ENCODE measurements around the gene LAMC1. TPM values are rescaled to one million over a fixed set of nuclear protein-coding genes. Genes with fewer than 3 reads are reported as not detected.

LAMC1 gene
- total RNA-seq, 1 donor = 564 TPM

DNA sequence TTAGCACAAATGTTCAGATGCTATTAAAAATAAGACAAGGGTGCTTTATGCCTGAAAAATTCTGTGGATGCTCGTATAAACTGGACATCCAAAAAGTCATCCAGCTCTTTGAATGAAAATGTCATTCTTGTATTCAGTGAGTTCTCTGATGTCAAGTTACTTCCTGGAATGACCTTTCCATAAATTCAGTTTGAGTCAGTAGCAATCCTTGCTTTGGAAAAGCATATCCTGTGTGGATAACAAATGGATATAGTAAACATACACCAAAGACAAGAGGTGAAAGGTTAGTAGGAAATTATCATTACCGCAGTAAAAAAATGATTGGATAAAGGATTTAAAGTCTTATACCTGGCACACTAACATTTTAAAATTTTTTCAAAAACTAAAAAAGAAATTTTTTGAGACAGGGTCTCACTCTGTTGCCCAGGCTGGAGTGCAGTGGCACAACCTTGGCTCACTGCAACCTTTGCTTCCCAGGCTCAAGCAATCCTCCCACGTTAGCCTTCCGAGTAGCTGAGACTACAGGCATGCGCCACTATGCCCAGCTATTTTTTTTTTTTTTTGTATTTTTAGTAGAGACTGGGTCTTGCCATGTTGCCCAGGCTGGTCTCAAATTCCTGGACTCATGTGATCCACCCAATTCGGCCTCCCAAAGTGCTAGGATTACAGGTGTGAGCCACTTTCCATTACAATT is 10.8 kb upstream of the LAMC1 start:
- TF ChIP-seq, protein P1, sequence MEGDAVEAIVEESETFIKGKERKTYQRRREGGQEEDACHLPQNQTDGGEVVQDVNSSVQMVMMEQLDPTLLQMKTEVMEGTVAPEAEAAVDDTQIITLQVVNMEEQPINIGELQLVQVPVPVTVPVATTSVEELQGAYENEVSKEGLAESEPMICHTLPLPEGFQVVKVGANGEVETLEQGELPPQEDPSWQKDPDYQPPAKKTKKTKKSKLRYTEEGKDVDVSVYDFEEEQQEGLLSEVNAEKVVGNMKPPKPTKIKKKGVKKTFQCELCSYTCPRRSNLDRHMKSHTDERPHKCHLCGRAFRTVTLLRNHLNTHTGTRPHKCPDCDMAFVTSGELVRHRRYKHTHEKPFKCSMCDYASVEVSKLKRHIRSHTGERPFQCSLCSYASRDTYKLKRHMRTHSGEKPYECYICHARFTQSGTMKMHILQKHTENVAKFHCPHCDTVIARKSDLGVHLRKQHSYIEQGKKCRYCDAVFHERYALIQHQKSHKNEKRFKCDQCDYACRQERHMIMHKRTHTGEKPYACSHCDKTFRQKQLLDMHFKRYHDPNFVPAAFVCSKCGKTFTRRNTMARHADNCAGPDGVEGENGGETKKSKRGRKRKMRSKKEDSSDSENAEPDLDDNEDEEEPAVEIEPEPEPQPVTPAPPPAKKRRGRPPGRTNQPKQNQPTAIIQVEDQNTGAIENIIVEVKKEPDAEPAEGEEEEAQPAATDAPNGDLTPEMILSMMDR (IDR thresholded peaks at IDR 0.05; ENCODE audit: insufficient read depth, low read length) = no peak
- H3K4me3 ChIP-seq (ENCODE audit: low read depth, low read length) = no peak overlapping the region
- DNase-seq (ENCODE audit: low read depth) = no peak

DNA sequence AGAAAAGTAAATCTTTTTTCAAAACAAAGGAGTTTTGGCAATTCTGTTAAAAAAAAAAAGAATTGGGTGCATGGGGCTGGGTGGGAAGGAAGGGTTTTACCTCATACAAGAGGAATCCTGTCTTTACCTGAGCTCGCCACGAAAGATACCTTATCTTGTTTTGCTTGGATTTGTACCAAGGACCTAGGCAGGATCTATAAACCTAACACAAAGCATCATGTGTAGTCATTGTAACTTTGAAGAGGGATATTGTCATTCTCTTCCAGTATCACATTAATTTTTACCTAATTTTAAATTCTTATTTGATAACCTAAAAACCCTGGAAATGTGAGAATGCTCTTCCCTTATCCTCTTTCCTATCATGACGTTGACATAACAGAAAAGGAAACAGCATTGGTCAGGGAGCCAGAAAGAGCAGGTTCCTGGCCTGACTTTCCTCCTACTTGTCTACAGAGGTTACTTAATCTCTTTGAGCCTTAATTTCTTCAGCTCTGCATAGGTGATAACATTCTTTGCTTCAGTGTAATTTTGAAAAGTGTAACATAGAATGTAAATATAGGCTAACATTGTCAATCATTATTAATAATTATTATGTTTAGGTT is 4.0 kb upstream of the LAMC1 start:
- H3K4me3 ChIP-seq (ENCODE audit: low read depth, low read length) = no peak overlapping the region
- TF ChIP-seq, protein P1 (IDR thresholded peaks at IDR 0.05; ENCODE audit: insufficient read depth, low read length) = no peak
- DNase-seq (ENCODE audit: low read depth) = peak; percentile 37

DNA sequence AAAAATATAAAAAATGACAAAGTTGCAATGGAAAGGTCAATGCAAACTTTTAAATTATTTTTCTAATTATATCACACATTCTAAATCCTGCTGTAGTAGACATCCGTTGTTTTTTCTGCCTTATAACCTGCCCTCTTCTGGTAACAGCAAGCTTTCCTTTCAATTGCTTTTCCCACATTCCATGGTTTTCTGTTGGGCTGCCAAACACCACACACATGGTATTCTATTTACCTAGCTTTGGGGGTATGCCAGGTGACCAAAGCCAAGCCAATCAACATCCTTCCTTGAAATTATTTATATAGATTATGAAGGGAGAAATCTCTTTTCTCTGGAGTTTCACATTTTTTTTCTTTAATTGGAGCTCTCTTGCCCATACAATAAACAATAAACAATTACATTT is 3.4 kb upstream of the LAMC1 start:
- TF ChIP-seq, protein P1 (IDR thresholded peaks at IDR 0.05; ENCODE audit: insufficient read depth, low read length) = peak; percentile 51
- DNase-seq (ENCODE audit: low read depth) = peak; percentile 73
- no peak overlapping the region for H3K4me3 ChIP-seq (ENCODE audit: low read depth, low read length)

DNA sequence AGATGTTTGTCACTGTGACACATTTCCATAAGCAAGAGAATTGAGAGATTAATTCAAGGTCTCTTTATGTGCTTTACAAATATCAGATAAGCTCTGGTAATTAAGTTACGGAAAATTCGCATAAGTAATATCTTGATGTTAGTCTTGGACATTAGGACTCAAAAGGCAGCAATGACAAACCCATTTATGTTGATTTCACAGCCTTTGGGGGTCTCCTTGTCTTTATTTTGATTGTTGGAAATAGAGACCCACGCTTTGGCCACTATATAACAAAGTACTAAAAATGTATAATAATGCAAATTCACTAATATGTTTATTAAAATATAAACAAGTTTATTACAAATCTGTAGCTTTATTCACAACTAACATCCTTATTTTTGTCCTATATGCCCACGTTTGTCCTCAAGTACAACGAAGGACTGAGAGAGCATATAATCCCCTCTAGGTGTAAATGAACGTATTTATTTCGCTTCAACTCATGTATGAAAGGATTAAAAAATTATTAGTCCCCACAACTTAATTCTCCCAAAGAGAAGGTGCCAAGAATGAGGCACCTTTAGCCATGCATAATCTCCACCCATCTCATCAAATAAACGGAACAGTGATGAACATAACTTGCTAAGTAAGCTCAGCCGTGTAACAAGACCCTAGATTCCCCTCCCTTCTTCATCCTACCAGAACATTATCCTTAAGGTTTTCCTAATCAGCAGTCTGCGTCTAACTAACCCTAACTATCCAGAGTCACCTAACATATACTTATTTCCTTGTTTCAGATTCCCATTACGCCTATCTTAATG is 1.6 kb upstream of the LAMC1 start:
- DNase-seq (ENCODE audit: low read depth) = no peak
- TF ChIP-seq, protein P1 (IDR thresholded peaks at IDR 0.05; ENCODE audit: insufficient read depth, low read length) = no peak
- H3K4me3 ChIP-seq (ENCODE audit: low read depth, low read length) = peak overlapping the region; percentile 52

DNA sequence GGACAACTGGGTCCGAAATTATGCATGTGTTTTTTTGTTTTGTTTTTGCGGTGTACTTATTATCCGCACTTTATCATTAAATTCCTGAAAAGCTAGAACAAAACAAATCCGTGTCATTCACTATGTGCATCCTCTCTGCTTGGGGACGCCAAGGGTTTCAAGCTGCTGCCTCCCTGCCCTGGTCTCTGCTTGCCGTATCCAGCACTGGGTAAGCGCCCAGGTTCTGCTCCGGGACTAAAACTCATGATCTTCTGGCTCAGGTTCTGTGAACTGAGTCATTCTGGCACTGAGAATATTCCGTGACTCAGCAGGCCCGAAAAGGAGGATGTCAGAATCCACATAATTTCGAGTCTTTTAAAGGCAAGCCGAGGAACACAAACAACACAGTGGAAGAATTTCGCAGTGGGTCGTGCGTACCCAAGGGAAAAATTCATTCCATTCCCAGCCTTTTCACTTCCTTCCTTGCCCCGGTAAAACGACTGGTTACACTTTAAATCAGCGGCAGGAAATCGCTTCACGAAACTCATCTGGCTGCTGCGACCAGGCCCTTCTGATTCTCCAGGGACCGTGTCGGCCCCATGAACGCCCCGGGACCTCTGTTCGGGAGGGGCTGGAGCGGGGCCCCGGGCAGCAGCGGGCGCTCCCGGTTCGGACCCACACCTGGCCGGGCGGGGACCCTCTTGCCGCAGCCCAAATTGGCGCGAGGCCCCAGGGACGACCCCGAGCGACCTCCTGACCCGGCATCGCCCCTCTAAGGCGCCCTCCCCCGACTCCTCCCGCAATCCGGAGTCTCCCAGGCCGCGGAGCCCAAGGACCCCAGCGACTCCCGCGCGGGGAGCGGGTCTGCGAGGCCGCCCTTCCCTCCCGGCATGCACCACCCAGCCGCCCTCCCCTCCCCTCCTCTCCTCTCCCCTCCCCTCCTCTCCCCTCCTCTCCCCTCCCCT is 746 bp upstream of the LAMC1 start:
- TF ChIP-seq, protein P1 (IDR thresholded peaks at IDR 0.05; ENCODE audit: insufficient read depth, low read length) = no peak
- peak overlapping the region; percentile 74 for H3K4me3 ChIP-seq (ENCODE audit: low read depth, low read length)
- DNase-seq (ENCODE audit: low read depth) = peak; percentile 99
